Activated T-helper 17 cell treated with anti-CD3 and anti-CD28 coated beads, Interleukin-2, amount 50 U/mL, for 72 hours (primary cell): Measurements from ENCODE around the gene JAZF1. TPM values are rescaled to one million over a fixed set of nuclear protein-coding genes. Genes with fewer than 3 reads are reported as not detected.

ENCODE experiments used
- ATAC-seq: fragments of 150-1000 bp; cut with Tn5 transposase; replicated peaks from 2 replicates; pipeline ENCODE4 v1.10.0; 2021; ENCODE audit warnings: mild to moderate bottlenecking, moderate library complexity
- H3K27ac Mint-ChIP-seq: one replicate; pipeline ENCODE4 v1.8.0; 2022; ENCODE audit warnings: mixed read lengths
- H3K27me3 Mint-ChIP-seq: one replicate; pipeline ENCODE4 v1.8.0; 2022; ENCODE audit warnings: mixed read lengths
- H3K36me3 Mint-ChIP-seq: one replicate; pipeline ENCODE4 v1.8.0; 2022; ENCODE audit warnings: low read depth, mild to moderate bottlenecking, mixed read lengths
- H3K4me1 Mint-ChIP-seq: one replicate; pipeline ENCODE4 v1.8.0; 2022; ENCODE audit warnings: mixed read lengths
- H3K4me3 Mint-ChIP-seq: one replicate; pipeline ENCODE4 v1.8.0; 2022; ENCODE audit warnings: mild to moderate bottlenecking, mixed read lengths
- H3K9me3 Mint-ChIP-seq: one replicate; pipeline ENCODE4 v1.8.0; 2022; ENCODE audit warnings: mixed read lengths
- total RNA-seq, 2 donors: library from RNA; stranded (reverse); gene quantifications; one replicate each; pipeline ENCODE4 v1.2.3, GENCODE V29; 2022

Gene JAZF1
- total RNA-seq, 2 donors from 2014 or later = 5.6 to 5.7 TPM

DNA sequence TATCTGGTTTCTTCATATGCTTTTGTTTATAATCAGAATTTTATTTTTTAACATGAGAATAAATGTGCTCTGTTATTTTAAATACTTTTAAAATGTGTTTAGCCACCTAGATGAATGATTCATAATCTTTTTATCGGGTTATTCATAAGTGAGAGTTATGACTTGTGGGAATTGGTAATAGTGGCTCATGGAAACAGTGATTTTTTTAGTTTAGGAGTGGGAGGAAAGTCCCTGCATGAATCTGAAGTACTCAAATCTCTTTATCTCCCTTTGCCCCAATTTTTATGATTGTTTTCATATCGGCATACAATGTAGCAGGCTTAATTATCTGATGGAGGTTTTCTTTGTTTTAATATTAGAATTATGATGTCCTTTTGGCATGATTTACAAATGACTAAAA is 397.7 kb downstream of the JAZF1 start:
- H3K27ac Mint-ChIP-seq = peak overlapping the region; percentile 13

DNA sequence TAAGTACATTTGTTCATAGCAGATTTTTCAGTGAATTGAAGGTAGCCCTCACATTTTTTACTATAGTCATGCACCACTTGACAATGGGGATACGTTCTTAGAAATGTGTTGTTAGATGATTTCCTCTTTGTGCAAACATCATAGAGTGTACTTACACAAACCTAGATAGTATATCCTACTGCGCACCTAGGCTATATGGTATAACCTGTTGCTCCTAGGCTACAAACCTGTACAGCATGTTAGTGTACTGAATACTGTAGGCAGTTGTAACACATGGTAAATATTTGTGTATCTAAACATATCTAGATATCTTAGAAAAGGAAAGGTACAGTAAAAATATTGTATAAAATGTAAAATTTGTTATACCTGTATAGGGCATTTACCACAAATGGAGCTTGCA is 399.4 kb downstream of the JAZF1 start:
- ATAC-seq = no peak
- H3K36me3 Mint-ChIP-seq = peaks cover 67% of the 10 kb centered on the region
- H3K9me3 Mint-ChIP-seq = no peaks in the 10 kb centered on the region
- peaks cover 22% of the 10 kb centered on the region for H3K4me1 Mint-ChIP-seq
- no peaks in the 10 kb centered on the region for H3K27me3 Mint-ChIP-seq
- peak overlapping the region; percentile 69 for H3K27ac Mint-ChIP-seq
- no peak overlapping the region for H3K4me3 Mint-ChIP-seq

More for the DNA sequence above, 397.7 kb downstream of the JAZF1 start:
- Mint-ChIP-seq H3K9me3 (no peaks in the 10 kb centered on the region), H3K36me3 (peaks cover 67% of the 10 kb centered on the region), H3K4me3 (peak overlapping the region; percentile 8), H3K27me3 (no peaks in the 10 kb centered on the region), H3K4me1 (peaks cover 15% of the 10 kb centered on the region)
- peak; percentile 84 for ATAC-seq

Other genes starting within 250 kb of the JAZF1 start
- under 1 TPM in 1 of 2 donors, not detected in 1; 0.02 TPM for gene CREB5, start 231.7 kb upstream of the JAZF1 start, total RNA-seq